H1 (cell line): Measurements from ENCODE around the gene RTN4RL1. TPM values are rescaled to one million over a fixed set of nuclear protein-coding genes. Genes with fewer than 3 reads are reported as not detected.

Source experiments
- CTCF ChIA-PET: fragments of 300-600 bp; sonication (Branson Sonifier 250); formaldehyde crosslinking; loops from one replicate; lab custom pipeline; 2021; ENCODE audit not compliant: partially characterized antibody; lab: Charles Lee
- POLR2A ChIA-PET: fragments of 300-600 bp; sonication (Branson Sonifier 250); formaldehyde crosslinking; loops from one replicate; lab custom pipeline; 2021; ENCODE audit warnings: inconsistent platforms; ENCODE audit not compliant: partially characterized antibody; lab: Charles Lee
- DNase-seq, 2 experiments: peaks; one replicate each; pipeline versions ENCODE4 v3.0.0 to v3.0.0-alpha.2; 2010 to 2022; ENCODE audit warnings: low spot score in 2 of 2, low read depth in 1 of 2, mixed read lengths in 1 of 2
- FAIRE-seq: peaks from 2 replicates; lab custom pipeline; 2011; peaks lifted over from hg19 to GRCh38; lab: Jason Lieb, UNC
- H2AFZ ChIP-seq: 2 replicates; pipeline ENCODE4 v1.8.1; 2012; ENCODE audit warnings: low read length, inconsistent platforms
- H2AK5ac ChIP-seq: 2 replicates; pipeline ENCODE4 v1.6.1; 2013; ENCODE audit warnings: low read depth, low read length
- H2BK120ac ChIP-seq: replicated peaks from 2 replicates; pipeline ENCODE3; 2013; ENCODE audit warnings: low read depth, low read length, inconsistent platforms
- H2BK12ac ChIP-seq: 2 replicates; pipeline ENCODE4 v1.6.1; 2013; ENCODE audit warnings: low read depth, low read length
- H2BK15ac ChIP-seq: 2 replicates; pipeline ENCODE4 v1.6.1; 2013; ENCODE audit warnings: low read length
- H2BK20ac ChIP-seq: 2 replicates; pipeline ENCODE4 v1.6.1; 2013; ENCODE audit warnings: low read length
- H2BK5ac ChIP-seq: 2 replicates; pipeline ENCODE4 v1.6.1; 2013; ENCODE audit warnings: low read depth, low read length
- H3K14ac ChIP-seq: 2 replicates; pipeline ENCODE4 v1.6.1; 2013; ENCODE audit warnings: inconsistent platforms; ENCODE audit not compliant: insufficient read length
- H3K18ac ChIP-seq: 2 replicates; pipeline ENCODE4 v1.6.1; 2013; ENCODE audit warnings: low read length; ENCODE audit errors: extremely low read depth
- H3K23ac ChIP-seq: 2 replicates; pipeline ENCODE4 v1.6.1; 2013; ENCODE audit warnings: inconsistent platforms; ENCODE audit not compliant: insufficient read length
- H3K23me2 ChIP-seq: 2 replicates; pipeline ENCODE4 v1.6.1; 2013; ENCODE audit warnings: low read depth, low read length
- H3K27ac ChIP-seq: 2 replicates; pipeline ENCODE4 v1.6.1; 2011; ENCODE audit warnings: low read depth, low read length, inconsistent platforms
- H3K27me3 ChIP-seq, 4 experiments: replicated peaks in 1 of 4; 1 replicate in 1 of 4; 2 replicates in 3 of 4; pipeline versions ENCODE4 v1.6.1 to v1.8.1; 2011 to 2013; ENCODE audit warnings: low read length in 3 of 4, mild to moderate bottlenecking in 3 of 4, inconsistent platforms in 2 of 4, mixed read lengths in 2 of 4, moderate library complexity in 1 of 4; ENCODE audit not compliant: control insufficient read depth in 3 of 4, insufficient read depth in 3 of 4; ENCODE audit errors: extremely low read depth in 1 of 4
- H3K36me3 ChIP-seq, 4 experiments: 2 replicates each; pipeline versions ENCODE4 v1.6.1 to v1.8.1; 2011 to 2013; ENCODE audit warnings: mild to moderate bottlenecking in 4 of 4, low read length in 3 of 4, moderate library complexity in 2 of 4, control low read depth in 1 of 4, inconsistent platforms in 1 of 4; ENCODE audit not compliant: insufficient read depth in 4 of 4, control insufficient read depth in 2 of 4
- H3K4ac ChIP-seq: replicated peaks from 2 replicates; pipeline ENCODE3; 2013; ENCODE audit warnings: low read length, low read depth, mixed read lengths, inconsistent platforms; ENCODE audit not compliant: insufficient read length
- H3K4me1 ChIP-seq, 4 experiments: replicated peaks in 1 of 4; 1 replicate in 1 of 4; 2 replicates in 3 of 4; pipeline versions ENCODE4 v1.6.1 to v1.8.1; 2011 to 2013; ENCODE audit warnings: low read length in 3 of 4, inconsistent platforms in 2 of 4, mixed read lengths in 1 of 4; ENCODE audit not compliant: insufficient read depth in 4 of 4, control insufficient read depth in 3 of 4
- H3K4me2 ChIP-seq, 2 experiments: 2 replicates each; pipeline versions ENCODE4 v1.6.1 to v1.8.1; 2011 to 2013; ENCODE audit warnings: low read depth in 2 of 2, low read length in 2 of 2, control low read depth in 1 of 2, inconsistent platforms in 1 of 2, mild to moderate bottlenecking in 1 of 2; ENCODE audit not compliant: insufficient read depth in 1 of 2
- H3K4me3 ChIP-seq, 4 experiments: fragments of 200-600, 300-600 bp in 1 of 4; sonication (generic), shearing (Covaris generic), sonication (Bioruptor Twin) in 1 of 4; 2 replicates each; pipeline versions ENCODE4 v1.5.1 to v1.8.1; 2011 to 2016; ENCODE audit warnings: low read length in 4 of 4, low read depth in 3 of 4, control low read depth in 2 of 4, inconsistent platforms in 2 of 4, mild to moderate bottlenecking in 2 of 4, mixed read lengths in 1 of 4, moderate library complexity in 1 of 4; ENCODE audit not compliant: insufficient read depth in 2 of 4; ENCODE audit errors: extremely low read depth in 1 of 4
- H3K56ac ChIP-seq: replicated peaks from 2 replicates; pipeline ENCODE3; 2013; ENCODE audit warnings: low read depth, mild to moderate bottlenecking, mixed read lengths, low read length, inconsistent platforms; ENCODE audit not compliant: insufficient read length
- H3K79me1 ChIP-seq: 2 replicates; pipeline ENCODE4 v1.6.1; 2013; ENCODE audit warnings: low read depth, low read length, control low read depth
- H3K79me2 ChIP-seq, 2 experiments: 2 replicates each; pipeline versions ENCODE4 v1.6.1 to v1.8.1; 2012 to 2013; ENCODE audit warnings: low read length in 2 of 2, mild to moderate bottlenecking in 2 of 2, inconsistent platforms in 1 of 2; ENCODE audit not compliant: insufficient read depth in 2 of 2, control insufficient read depth in 1 of 2
- H3K9ac ChIP-seq, 4 experiments: replicated peaks in 1 of 4; 1 replicate in 1 of 4; 2 replicates in 3 of 4; pipeline versions ENCODE4 v1.6.1 to v1.8.1; 2011 to 2013; ENCODE audit warnings: low read depth in 3 of 4, low read length in 3 of 4, control low read depth in 2 of 4, mild to moderate bottlenecking in 2 of 4, moderate library complexity in 2 of 4, inconsistent platforms in 1 of 4; ENCODE audit errors: extremely low read depth in 1 of 4
- H3K9me3 ChIP-seq, 2 experiments: 2 replicates each; pipeline versions ENCODE4 v1.6.1 to v1.8.1; 2012 to 2013; ENCODE audit warnings: mild to moderate bottlenecking in 2 of 2, moderate library complexity in 2 of 2, control low read depth in 1 of 2, inconsistent platforms in 1 of 2, low read depth in 1 of 2, low read length in 1 of 2, mixed read lengths in 1 of 2; ENCODE audit not compliant: insufficient read depth in 2 of 2
- H4K20me1 ChIP-seq, 2 experiments: replicated peaks in 1 of 2; 2 replicates each; pipeline versions ENCODE3 to v1.8.1; 2011 to 2013; ENCODE audit warnings: inconsistent platforms in 2 of 2, low read length in 2 of 2, mild to moderate bottlenecking in 1 of 2; ENCODE audit not compliant: insufficient read depth in 2 of 2, control insufficient read depth in 1 of 2
- H4K5ac ChIP-seq: 2 replicates; pipeline ENCODE4 v1.6.1; 2013; ENCODE audit warnings: low read length, low read depth, mixed read lengths, inconsistent platforms; ENCODE audit not compliant: insufficient read length
- H4K8ac ChIP-seq: 2 replicates; pipeline ENCODE4 v1.8.0; 2013; ENCODE audit warnings: mild to moderate bottlenecking, moderate library complexity, low read length, inconsistent platforms; ENCODE audit not compliant: insufficient read depth; ENCODE audit errors: extremely low read depth
- H4K91ac ChIP-seq: replicated peaks from 2 replicates; pipeline ENCODE3; 2013; ENCODE audit warnings: low read length, mixed read lengths, inconsistent platforms; ENCODE audit not compliant: insufficient read length
- MAFK ChIP-seq: IDR thresholded peaks from 2 replicates; pipeline ENCODE4 v1.6.1; 2012; ENCODE audit warnings: low read depth, mild to moderate bottlenecking, improper control_type of control experiment, low read length
- WGBS, 2 experiments: shearing (Covaris generic) in 1 of 2; methylation state at CpG; one replicate each; pipeline versions ENCODE4 v1.1.6 to v1.1.7; 2013 to 2015; ENCODE audit warnings: low lambda C conversion rate in 2 of 2, mixed read lengths in 2 of 2, inconsistent platforms in 1 of 2, low coverage in 1 of 2, missing lambda C conversion rate in 1 of 2; ENCODE audit not compliant: insufficient replicate concordance in 2 of 2, insufficient coverage in 1 of 2, insufficient read length in 1 of 2; ENCODE audit errors: extremely low coverage in 1 of 2, missing lambda C conversion rate in 1 of 2; 5-methylcytosine and 5-hydroxymethylcytosine counted together
- polyA plus RNA-seq, 7 experiments: library from polyadenylated mRNA; depleted of rRNA in 3 of 7; stranded (reverse) in 5 of 7; unstranded in 2 of 7; fragments of >200 nt in 5 of 7; fragments of 200-250 nt in 2 of 7; gene quantifications; 1 replicate in 5 of 7; 2 replicates in 1 of 7; 4 replicates in 1 of 7; pipeline versions ENCODE4 v1.2.1 to v1.2.3, GENCODE V29; 2011 to 2013; ENCODE audit warnings: missing spikeins in 2 of 7, mixed read lengths in 2 of 7
- total RNA-seq: library from RNA; stranded (reverse); fragmentation: NEBNext Ultra II Directional; extraction: Animal tissue kit (Norgen Biotek cat#: 25700); gene quantifications from 2 replicates; pipeline ENCODE4 v1.2.1, GENCODE V29; 2021

The RTN4RL1 gene
- total and polyA plus RNA-seq, 2 of the 8 experiments (the other 6 are each of a cell fraction or from before 2014, with no cell fraction given): 0.09 TPM; not detected in 1

GRCh38 chr17:1970843-1971384, 54.2 kb downstream of the RTN4RL1 start:
- H3K36me3 ChIP-seq: no peaks in the 10 kb centered on the region
- H3K18ac ChIP-seq: no peak overlapping the region
- no peak overlapping the region for H3K4ac ChIP-seq
- H3K56ac ChIP-seq: no peak overlapping the region
- H2BK20ac ChIP-seq: no peak overlapping the region
- no peaks in the 10 kb centered on the region for H3K23me2 ChIP-seq
- no peak overlapping the region for H2BK120ac ChIP-seq
- ChIA-PET CTCF (no interaction called here), POLR2A (interaction anchor here (0.5 kb wide), 1 partner anchor 267 kb away, joined by 3 read pairs; no protein-coding TSS in a partner anchor)
- H2AFZ ChIP-seq: no peak overlapping the region
- 89% methylated on average over 12 of the region's 12 CpGs; no CpG with 5 or more reads in 1 of the 2 experiments for WGBS, 2 experiments
- H3K4me3 ChIP-seq: no peak overlapping the region
- no peak for DNase-seq
- H4K91ac ChIP-seq: no peak overlapping the region
- no peak overlapping the region for H3K27ac ChIP-seq
- no peak for TF ChIP-seq MAFK
- no peaks in the 10 kb centered on the region for H3K9me3 ChIP-seq
- no peak overlapping the region for H3K23ac ChIP-seq
- H4K20me1 ChIP-seq: no peaks in the 10 kb centered on the region
- H4K5ac ChIP-seq: no peak overlapping the region
- H3K14ac ChIP-seq: no peak overlapping the region
- H3K4me1 ChIP-seq: peaks cover 0 to 13% (median 4%) of the 10 kb centered on the region in 4 experiments; a peak in 4 of 7 replicates
- no peak overlapping the region for H4K8ac ChIP-seq
- H3K9ac ChIP-seq: no peak overlapping the region
- no peak overlapping the region for H2BK12ac ChIP-seq
- no peak overlapping the region for H2BK5ac ChIP-seq
- H3K79me2 ChIP-seq: no peaks in the 10 kb centered on the region
- no peak overlapping the region for H2AK5ac ChIP-seq
- FAIRE-seq: no peak
- H3K27me3 ChIP-seq: peaks cover 0 to 5% (median 2%) of the 10 kb centered on the region in 4 experiments; a peak in 4 of 7 replicates
- H3K4me2 ChIP-seq: no peak overlapping the region
- H3K79me1 ChIP-seq: no peaks in the 10 kb centered on the region
- no peak overlapping the region for H2BK15ac ChIP-seq
